A204.1 (cell line): Measurements from ENCODE around the gene HNRNPA0.

Experiments used
- FAIRE-seq: peaks from 2 replicates; lab custom pipeline; 2012; peaks lifted over from hg19 to GRCh38; lab: Jason Lieb, UNC

The HNRNPA0 gene

GRCh38 chr5:137727623-137728022, 26.5 kb downstream of the HNRNPA0 start:
- no peak for FAIRE-seq

DNA sequence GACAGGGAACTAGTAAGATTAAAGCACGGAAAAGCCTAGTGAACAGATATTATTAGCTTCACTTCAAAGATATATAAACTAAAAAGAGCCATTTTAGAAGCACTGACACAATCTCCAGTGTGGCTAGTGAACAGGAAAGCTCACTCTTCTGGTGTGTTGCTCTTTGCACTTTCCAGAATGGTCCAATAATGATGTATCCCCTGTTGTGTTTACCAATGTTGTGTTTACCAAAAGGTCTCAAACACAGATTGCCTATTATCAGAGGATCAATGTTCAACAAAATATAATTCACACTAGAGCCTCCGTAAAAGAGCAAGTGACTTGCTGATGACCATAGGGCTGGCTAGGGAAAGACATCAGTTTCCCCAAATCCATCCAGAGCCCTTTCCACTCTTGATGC, 29.9 kb downstream of the HNRNPA0 start:
- no peak for FAIRE-seq

GRCh38 chr5:137718611-137719010, 35.6 kb downstream of the HNRNPA0 start:
- no peak for FAIRE-seq

DNA sequence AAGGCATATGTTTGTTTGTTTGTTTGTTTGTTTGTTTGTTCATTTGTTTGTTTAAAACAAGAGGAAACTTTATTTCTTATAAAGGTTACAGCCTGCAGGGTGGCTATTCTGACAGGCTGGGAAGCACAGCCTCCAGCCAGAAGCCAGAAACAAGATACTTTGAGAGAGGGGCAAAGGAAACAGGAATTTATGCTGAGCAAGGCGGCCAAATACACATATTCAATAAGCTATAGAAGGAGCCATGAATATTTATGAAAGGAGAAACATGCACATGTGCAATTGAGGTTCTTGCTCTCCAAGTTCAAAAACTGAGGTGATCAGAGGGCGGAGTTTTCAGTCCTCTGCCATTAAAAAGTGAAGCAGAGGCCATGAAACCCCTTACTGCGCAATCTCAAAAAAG, 37.8 kb downstream of the HNRNPA0 start:
- FAIRE-seq, result no peak

GRCh38 chr5:137715456-137715855, 38.7 kb downstream of the HNRNPA0 start:
- no peak for FAIRE-seq

DNA sequence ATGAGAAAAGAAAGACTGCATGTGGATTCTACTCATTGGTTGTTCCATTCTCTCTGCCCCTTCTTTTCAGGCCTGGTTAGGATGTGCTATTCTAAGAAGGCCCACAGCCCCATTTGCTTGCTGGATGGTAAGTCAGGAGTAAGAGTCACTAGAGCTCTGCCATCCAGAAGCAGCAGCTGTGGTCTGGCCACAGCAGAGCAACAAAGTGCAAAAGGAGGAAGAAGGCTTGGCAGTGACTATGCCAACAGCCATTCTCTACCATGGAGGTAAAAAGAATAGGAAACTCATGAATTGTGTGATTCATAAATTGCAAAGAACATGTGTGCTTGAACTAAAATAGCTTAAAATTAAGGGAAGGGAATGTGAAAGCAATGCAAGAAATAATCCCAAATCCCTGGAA, 39.2 kb downstream of the HNRNPA0 start:
- FAIRE-seq, result no peak

GRCh38 chr5:137714494-137714893, 39.7 kb downstream of the HNRNPA0 start:
- no peak for FAIRE-seq

- no peak for FAIRE-seq
These were observed 42.0 kb downstream of the HNRNPA0 start for GRCh38 chr5:137712139-137712667.

DNA sequence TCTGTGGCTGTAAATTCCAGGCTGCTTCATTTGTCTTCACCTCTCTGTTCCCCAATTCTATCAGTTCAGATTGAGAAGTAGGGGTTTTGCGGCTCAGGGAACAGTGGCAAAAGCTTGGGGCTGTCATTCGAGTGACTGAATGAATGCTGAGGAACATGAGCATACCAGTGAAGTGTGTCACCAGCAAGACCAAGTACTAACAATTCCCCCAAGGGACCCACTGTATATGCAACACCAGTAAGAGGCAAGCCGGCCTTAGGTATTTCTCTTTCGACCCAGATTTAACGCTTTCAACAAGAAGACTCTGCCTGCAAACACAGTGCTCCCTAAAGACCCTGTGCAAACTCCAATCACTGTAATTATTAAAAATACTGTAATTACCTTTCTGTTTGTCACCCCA, 44.1 kb downstream of the HNRNPA0 start:
- FAIRE-seq, result no peak

GRCh38 chr5:137708796-137709559, 45.2 kb downstream of the HNRNPA0 start:
- no peak for FAIRE-seq

DNA sequence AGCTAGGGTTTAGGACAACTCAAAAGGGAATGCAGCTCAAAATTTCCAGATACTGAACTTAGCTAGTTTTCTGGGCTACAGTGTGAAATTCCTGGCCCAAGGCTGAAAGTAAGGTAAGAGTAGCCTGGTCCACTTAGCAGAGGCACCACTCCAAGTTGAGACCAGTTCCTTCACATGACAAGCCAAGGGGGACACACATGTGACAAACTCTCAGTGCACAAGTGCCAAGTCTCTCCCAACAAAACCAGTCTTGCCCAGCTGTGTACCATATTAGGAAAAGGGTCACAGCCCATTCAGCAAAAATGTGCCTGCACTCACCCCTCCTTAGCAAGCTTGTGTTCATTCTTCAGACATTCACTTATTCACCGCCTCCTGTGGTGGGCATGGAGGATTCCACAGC, 46.1 kb downstream of the HNRNPA0 start:
- no peak for FAIRE-seq

- FAIRE-seq, result no peak
These were observed 47.3 kb downstream of the HNRNPA0 start for GRCh38 chr5:137706841-137707240.

DNA sequence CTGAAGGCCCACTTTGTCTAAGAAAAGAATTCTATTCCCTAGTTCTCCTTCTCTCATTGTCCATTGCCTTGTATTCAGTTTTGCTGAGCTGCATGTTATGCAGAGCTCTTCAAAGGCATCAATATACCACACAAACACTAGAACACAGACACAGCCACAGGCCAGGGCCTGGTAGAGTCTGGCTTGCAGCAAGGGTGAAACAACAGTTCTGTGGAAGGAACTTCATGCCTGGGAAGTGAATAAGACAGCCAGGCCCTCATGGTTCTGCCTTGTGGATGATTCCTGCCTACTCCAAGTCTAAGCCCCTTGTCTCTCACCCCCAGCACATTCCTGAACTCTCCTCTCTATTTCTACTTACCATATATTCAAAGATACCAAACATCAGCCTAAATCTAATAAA, 49.1 kb downstream of the HNRNPA0 start:
- no peak for FAIRE-seq

- FAIRE-seq, result no peak
These were observed 50.6 kb downstream of the HNRNPA0 start for GRCh38 chr5:137703565-137703964.

DNA sequence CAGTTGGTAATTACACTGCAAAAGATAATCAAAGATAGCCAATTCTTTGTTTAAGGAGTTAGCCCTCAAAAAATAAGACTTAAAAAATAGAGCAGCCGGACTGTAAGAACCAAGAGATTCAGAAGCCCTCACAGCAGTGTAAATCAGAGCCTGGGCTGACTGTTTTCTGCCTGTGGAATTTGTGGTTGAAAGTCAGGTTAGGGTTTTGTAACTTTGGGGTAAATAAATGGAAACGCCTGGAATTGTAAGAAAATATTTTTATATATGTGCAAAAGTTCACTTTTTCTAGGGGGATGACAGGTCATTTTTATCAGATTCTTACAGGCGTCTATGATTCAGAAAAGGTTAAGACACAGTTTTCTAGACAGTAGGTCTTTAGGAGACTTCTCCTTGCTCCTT, 53.9 kb downstream of the HNRNPA0 start:
- FAIRE-seq, result no peak

DNA sequence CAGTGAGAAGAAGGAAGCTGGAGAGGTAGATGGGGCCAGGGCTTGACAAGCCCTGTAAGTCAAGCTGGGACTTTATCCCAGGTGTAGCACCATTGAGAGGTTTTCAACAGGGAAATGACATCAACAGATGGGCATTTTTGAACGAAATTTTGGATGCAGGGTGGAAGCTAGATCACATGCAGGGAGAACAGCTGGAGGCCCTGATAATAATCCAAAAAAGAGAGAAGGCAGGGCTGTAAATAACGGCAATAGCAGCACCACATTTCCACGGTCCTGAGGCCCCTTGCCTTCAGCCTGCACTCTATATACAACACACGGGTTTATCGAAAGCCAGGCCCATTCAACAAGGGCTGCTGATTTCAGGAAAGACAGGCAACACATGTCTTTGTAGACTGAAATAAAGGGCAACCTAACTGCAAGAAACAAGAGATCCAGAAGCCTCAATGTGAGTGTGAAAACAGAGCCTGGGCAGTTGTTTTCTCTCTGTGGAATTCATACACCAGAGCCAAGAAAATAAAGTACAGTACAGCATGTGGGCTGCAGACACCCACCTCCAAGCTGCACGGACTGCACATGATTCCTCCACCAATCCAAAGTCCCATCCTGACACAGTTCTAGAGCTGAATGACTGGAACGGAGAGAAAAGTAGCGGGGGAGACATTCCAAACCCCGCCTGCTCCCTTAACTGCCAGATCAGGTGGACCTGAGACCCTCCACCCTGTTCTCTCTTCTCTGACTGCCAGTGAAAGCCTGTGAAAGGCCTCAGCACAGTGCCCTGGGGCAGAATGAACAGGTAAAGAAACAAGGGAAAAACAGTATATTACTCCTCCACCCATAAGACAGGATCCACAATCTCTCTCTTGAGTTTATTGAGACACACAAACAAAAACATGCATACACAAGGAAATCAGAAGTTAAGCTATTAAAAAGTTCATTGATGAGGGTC, 54.6 kb downstream of the HNRNPA0 start:
- no peak for FAIRE-seq

GRCh38 chr5:137696481-137696880, 57.7 kb downstream of the HNRNPA0 start:
- no peak for FAIRE-seq

GRCh38 chr5:137695651-137696428, 58.3 kb downstream of the HNRNPA0 start:
- no peak for FAIRE-seq
